Right atrium auricular region (tissue), 2 donors: Measurements from ENCODE around the gene RMC1. TPM values are rescaled to one million over a fixed set of nuclear protein-coding genes. Genes with fewer than 3 reads are reported as not detected.

Source experiments
- DNase-seq: peaks from one replicate; pipeline ENCODE4 v3.0.0-alpha.2; 2019; ENCODE audit warnings: low spot score
- H3K27ac ChIP-seq, 2 donors: fragments of 200-600 bp; sonication (generic); 1 replicate in 1 of 2; 2 replicates in 1 of 2; pipeline ENCODE4 v1.5.1; 2016 to 2019
- H3K27me3 ChIP-seq, 2 donors: fragments of 200-600 bp; sonication (generic); one replicate each; pipeline versions ENCODE4 v1.5.1 to v1.6.0; 2017 to 2019
- H3K36me3 ChIP-seq: fragments of 200-600 bp; sonication (generic); one replicate; pipeline ENCODE4 v1.5.1; 2016
- H3K4me1 ChIP-seq, 2 donors: fragments of 200-600 bp; sonication (generic); one replicate each; pipeline versions ENCODE4 v1.5.1 to v1.6.0; 2017 to 2019
- H3K4me3 ChIP-seq, 2 donors: fragments of 200-600 bp; sonication (generic); 1 replicate in 1 of 2; 2 replicates in 1 of 2; pipeline ENCODE4 v1.5.1; 2017 to 2019; ENCODE audit warnings: mild to moderate bottlenecking in 1 of 2, moderate library complexity in 1 of 2
- H3K9me3 ChIP-seq, 2 donors: fragments of 200-600 bp; sonication (generic); one replicate each; pipeline ENCODE4 v1.5.1; 2019
- total RNA-seq, 2 donors: library from RNA; depleted of rRNA; stranded (reverse); fragments of >200 nt; gene quantifications; one replicate each; pipeline ENCODE4 v1.1.0, GENCODE V29; 2016
- TF ChIP-seq, protein P1 (sequence below), 2 donors: fragments of 200-600 bp; sonication (generic); IDR thresholded peaks; one replicate each; pipeline ENCODE4 v1.5.1; 2019; ENCODE audit warnings: antibody characterized with exemption in 2 of 2

RMC1 gene
- total RNA-seq, 2 donors from 2014 or later = 17.2 TPM

- TF ChIP-seq, protein P1, sequence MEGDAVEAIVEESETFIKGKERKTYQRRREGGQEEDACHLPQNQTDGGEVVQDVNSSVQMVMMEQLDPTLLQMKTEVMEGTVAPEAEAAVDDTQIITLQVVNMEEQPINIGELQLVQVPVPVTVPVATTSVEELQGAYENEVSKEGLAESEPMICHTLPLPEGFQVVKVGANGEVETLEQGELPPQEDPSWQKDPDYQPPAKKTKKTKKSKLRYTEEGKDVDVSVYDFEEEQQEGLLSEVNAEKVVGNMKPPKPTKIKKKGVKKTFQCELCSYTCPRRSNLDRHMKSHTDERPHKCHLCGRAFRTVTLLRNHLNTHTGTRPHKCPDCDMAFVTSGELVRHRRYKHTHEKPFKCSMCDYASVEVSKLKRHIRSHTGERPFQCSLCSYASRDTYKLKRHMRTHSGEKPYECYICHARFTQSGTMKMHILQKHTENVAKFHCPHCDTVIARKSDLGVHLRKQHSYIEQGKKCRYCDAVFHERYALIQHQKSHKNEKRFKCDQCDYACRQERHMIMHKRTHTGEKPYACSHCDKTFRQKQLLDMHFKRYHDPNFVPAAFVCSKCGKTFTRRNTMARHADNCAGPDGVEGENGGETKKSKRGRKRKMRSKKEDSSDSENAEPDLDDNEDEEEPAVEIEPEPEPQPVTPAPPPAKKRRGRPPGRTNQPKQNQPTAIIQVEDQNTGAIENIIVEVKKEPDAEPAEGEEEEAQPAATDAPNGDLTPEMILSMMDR (IDR thresholded peaks at IDR 0.05) = no peak
- Histone ChIP-seq H3K9me3 (no peaks in the 10 kb centered on the region), H3K36me3 (peaks cover 89% of the 10 kb centered on the region), H3K4me1 (peaks cover 0 to 7% of the 10 kb centered on the region in 2 donors), H3K4me3 (no peak overlapping the region), H3K27me3 (no peaks in the 10 kb centered on the region), H3K27ac (no peak overlapping the region)
- no peak for DNase-seq
Observed at GRCh38 chr18:23524213-23524707, 20.9 kb downstream of the RMC1 start.

DNA sequence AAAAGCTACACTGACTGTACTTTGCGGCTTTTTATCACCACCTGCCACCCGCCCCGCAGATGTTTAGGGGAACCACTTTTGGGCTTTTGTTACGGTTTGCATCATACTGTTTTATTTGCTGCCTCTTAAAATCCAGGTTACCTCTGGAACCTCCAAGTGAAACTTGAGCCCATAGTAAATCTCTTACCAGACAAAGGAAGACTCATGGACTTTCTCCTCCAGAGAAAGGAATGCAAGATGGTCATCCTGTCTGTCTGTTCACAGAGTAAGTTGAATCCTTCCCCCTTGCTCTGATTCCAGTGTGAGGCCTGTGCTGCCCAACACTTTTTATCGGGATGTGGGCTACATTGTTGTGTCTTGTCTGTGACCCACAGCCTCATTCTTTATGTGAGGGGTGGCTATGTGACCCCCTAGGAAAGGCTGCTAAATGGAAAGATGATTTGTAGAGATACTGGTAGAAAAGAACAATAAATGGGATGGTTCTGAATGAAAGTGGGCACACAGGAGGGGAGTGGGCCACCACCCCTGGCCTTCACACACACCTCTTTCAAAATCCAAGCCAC, 23.3 kb downstream of the RMC1 start:
- no peak for DNase-seq
- TF ChIP-seq, protein P1 (IDR thresholded peaks at IDR 0.05) = no peak
- H3K4me1 ChIP-seq = peaks cover 0 to 19% of the 10 kb centered on the region in 2 donors
- H3K4me3 ChIP-seq = no peak overlapping the region
- H3K27me3 ChIP-seq = no peaks in the 10 kb centered on the region
- H3K36me3 ChIP-seq = peaks cover 89% of the 10 kb centered on the region
- no peak overlapping the region for H3K27ac ChIP-seq
- H3K9me3 ChIP-seq = no peaks in the 10 kb centered on the region

GRCh38 chr18:23528580-23529472, 25.5 kb downstream of the RMC1 start:
- TF ChIP-seq, protein P1 (IDR thresholded peaks at IDR 0.05) = no peak
- Histone ChIP-seq H3K9me3 (no peaks in the 10 kb centered on the region), H3K27ac (peak overlapping the region in 1 of 2 donors; percentile 7), H3K4me3 (no peak overlapping the region), H3K27me3 (no peaks in the 10 kb centered on the region), H3K4me1 (peaks cover 0 to 25% of the 10 kb centered on the region in 2 donors), H3K36me3 (peaks cover 88% of the 10 kb centered on the region)
- DNase-seq = peak; percentile 71

GRCh38 chr18:23529604-23530003, 26.3 kb downstream of the RMC1 start:
- Histone ChIP-seq H3K27me3 (no peaks in the 10 kb centered on the region), H3K4me3 (no peak overlapping the region), H3K27ac (no peak overlapping the region), H3K9me3 (no peaks in the 10 kb centered on the region), H3K36me3 (peaks cover 88% of the 10 kb centered on the region), H3K4me1 (peaks cover 0 to 25% of the 10 kb centered on the region in 2 donors)
- no peak for DNase-seq
- TF ChIP-seq, protein P1 (IDR thresholded peaks at IDR 0.05) = no peak

DNA sequence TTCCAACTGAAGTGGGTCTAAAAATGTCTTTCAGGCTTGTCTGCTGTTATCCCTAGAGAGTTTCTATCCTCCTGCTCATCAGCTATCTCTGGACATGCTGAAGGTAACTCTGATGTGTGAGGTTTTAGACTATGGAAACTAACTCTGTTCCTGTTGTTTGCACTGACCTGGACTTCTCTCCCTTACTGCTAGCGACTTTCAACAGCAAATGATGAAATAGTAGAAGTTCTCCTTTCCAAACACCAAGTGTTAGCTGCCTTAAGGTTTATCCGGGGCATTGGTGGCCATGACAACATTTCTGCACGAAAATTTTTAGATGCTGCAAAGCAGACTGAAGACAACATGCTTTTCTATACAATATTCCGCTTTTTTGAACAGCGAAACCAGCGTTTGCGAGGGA, 26.9 kb downstream of the RMC1 start:
- peaks cover 90% of the 10 kb centered on the region for H3K36me3 ChIP-seq
- no peaks in the 10 kb centered on the region for H3K9me3 ChIP-seq
- H3K27ac ChIP-seq = no peak overlapping the region
- no peak overlapping the region for H3K4me3 ChIP-seq
- H3K4me1 ChIP-seq = peaks cover 0 to 25% of the 10 kb centered on the region in 2 donors
- no peak for DNase-seq
- H3K27me3 ChIP-seq = no peaks in the 10 kb centered on the region
- TF ChIP-seq, protein P1 (IDR thresholded peaks at IDR 0.05) = no peak
